ENCODE results near the gene MEX3B.

Gene MEX3B

DNA sequence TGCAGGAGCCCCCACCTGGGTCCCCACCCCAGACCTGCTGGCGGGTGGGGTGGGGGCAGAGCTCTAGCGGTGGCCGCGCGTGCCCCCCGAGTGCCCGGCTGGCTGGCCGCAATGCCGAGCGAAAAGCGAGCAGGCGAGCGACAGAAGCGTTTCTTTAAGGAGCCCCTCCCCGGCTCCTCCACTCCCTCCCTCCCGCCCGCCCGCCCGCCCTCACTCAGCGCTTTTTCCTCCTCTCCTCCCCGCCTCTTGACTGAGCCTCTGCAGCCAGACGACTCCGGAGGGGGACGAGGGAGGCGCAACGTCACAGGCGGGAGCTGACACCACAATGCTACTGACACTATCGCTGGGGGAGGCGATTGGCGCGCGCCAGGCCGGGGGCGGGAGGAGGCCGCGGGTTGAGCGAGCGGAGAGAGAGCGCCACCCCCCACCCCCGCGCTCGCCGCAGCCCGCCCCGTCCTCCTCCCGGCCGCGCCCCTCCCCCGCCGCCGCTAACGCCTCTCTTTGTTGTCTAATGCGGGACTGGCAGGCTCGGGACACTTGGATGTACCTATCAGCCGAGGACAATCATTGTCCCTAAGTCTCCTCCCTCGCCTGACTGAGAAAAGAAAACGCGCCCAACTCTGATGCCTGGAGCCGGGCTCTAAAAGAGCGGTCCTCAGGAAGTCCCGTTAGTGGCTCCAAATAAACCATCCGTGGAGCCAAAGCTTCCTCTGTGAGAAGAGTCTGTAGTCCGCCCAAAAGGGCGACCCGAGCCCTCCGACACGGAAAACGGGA is at the start of gene MEX3B:
Gene MEX3B (minus strand): TSS at position 127 of the 774 bp plus-strand sequence. CDS start 313 bp downstream, outside the sequence.
- peak in 2 of 3 experiments; percentile 72 to 84 for DNase-seq (ENCODE audit: low read depth in 2 of 3, low spot score in 2 of 3)

- DNase-seq (ENCODE audit: low read depth in 2 of 3, low spot score in 2 of 3) = no peak
Observed at GRCh38 chr15:82093774-82094211, 48.0 kb upstream of the MEX3B start.

- no peak for DNase-seq (ENCODE audit: low read depth in 2 of 3, low spot score in 2 of 3)
Observed at GRCh38 chr15:82093325-82093724, 47.5 kb upstream of the MEX3B start.

- DNase-seq (ENCODE audit: low read depth in 2 of 3, low spot score in 2 of 3) = no peak
Observed at GRCh38 chr15:82091636-82092140, 45.9 kb upstream of the MEX3B start.

- no peak for DNase-seq (ENCODE audit: low read depth in 2 of 3, low spot score in 2 of 3)
Observed at GRCh38 chr15:82086243-82086995, 40.6 kb upstream of the MEX3B start.

- DNase-seq (ENCODE audit: low read depth in 2 of 3, low spot score in 2 of 3) = no peak
Observed at GRCh38 chr15:82081914-82082762, 36.3 kb upstream of the MEX3B start.

DNA sequence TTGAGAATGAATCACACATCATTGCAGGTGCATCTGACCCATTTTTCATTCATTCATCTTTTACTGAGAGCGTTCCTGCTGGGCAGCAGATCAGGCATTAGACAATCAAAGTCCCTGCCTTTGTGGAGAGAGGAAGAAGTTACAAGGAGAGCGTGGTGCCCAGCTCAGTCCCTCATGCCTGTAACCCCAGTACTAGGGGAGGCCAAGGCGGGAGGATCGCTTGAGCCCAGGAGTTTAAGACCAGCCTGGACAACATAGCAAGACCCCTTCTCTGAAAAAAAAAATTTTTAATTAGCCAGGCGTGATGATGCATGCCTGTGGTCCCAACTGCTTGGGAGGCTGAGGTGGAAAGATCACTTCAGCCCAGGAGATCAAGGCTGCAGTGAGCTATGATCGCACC is 35.0 kb upstream of the MEX3B start:
- DNase-seq (ENCODE audit: low read depth in 2 of 3, low spot score in 2 of 3) = no peak

GRCh38 chr15:82079736-82080135 is 33.9 kb upstream of the MEX3B start:
- no peak for DNase-seq (ENCODE audit: low read depth in 2 of 3, low spot score in 2 of 3)

GRCh38 chr15:82074610-82075009 is 28.8 kb upstream of the MEX3B start:
- DNase-seq (ENCODE audit: low read depth in 2 of 3, low spot score in 2 of 3) = no peak

GRCh38 chr15:82072926-82073537 is 27.2 kb upstream of the MEX3B start:
- DNase-seq (ENCODE audit: low read depth in 2 of 3, low spot score in 2 of 3) = no peak

DNA sequence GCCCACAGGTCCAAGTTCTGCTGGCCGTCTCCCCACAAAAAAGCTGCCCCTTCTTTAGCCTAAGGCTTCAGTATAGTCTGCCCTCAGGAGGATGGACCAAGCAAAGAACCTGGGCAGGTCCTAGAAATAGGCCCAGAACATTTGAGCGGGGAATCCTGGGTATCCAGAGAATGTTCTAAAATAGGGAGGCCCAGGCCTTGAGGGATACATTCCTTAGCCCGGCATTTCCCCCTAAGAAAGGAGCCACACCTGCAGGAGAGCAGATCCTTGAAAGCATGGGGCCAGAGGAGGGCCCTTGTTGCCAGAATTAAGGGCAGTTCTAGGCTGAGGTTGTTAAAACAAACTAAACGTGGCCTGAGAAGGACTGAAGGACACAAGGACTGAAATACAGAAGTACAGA is 20.6 kb upstream of the MEX3B start:
- DNase-seq (ENCODE audit: low read depth in 2 of 3, low spot score in 2 of 3) = no peak

- no peak for DNase-seq (ENCODE audit: low read depth in 2 of 3, low spot score in 2 of 3)
Observed at GRCh38 chr15:82064824-82065223, 19.0 kb upstream of the MEX3B start.

DNA sequence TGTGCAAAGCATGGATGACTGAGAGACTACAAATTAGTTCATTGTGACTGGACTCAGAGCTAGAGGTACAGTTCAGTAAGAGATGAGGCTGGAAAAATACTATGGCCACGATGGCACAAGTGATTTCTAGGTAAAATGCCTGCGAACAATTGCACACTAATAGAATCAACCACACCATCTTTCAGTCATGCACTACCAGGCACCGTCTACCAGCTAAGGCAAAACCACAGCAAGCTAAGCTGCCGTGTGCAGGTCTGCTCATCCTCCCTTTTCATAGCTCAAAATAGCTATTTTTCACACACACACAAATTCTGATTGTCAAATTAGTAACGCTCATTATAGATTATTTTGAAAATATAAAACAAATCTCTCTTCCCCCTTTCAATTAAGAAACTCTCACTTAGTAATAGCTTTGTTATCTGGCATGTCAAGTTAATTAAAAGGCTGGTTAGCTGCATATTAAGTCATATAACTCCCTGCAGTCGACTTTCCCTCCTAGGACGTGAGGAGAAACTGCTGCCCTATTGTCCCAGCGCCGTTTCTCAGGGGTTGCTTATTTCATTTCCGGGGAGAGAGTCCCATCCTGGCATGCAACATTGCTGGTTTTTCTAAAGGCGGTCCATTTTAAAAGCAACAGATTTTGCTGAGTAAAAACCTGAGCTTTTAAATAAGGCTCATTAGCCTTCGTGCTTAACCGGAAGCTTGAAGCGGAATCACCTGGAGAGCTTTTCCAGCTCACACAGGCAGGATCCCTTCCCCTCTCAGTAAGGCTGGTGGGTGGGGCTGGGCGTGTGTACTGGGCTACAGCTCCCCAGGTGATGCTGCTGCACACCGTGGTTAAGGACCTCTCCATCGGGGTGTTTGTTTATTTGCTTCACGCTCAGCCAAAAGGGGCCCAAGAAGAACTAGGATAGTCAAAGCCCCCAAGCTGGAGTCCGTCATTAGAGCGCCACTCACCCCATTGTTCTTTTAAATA is 16.9 kb upstream of the MEX3B start:
- DNase-seq (ENCODE audit: low read depth in 2 of 3, low spot score in 2 of 3) = no peak

GRCh38 chr15:82060817-82061216 is 15.0 kb upstream of the MEX3B start:
- no peak for DNase-seq (ENCODE audit: low read depth in 2 of 3, low spot score in 2 of 3)

DNA sequence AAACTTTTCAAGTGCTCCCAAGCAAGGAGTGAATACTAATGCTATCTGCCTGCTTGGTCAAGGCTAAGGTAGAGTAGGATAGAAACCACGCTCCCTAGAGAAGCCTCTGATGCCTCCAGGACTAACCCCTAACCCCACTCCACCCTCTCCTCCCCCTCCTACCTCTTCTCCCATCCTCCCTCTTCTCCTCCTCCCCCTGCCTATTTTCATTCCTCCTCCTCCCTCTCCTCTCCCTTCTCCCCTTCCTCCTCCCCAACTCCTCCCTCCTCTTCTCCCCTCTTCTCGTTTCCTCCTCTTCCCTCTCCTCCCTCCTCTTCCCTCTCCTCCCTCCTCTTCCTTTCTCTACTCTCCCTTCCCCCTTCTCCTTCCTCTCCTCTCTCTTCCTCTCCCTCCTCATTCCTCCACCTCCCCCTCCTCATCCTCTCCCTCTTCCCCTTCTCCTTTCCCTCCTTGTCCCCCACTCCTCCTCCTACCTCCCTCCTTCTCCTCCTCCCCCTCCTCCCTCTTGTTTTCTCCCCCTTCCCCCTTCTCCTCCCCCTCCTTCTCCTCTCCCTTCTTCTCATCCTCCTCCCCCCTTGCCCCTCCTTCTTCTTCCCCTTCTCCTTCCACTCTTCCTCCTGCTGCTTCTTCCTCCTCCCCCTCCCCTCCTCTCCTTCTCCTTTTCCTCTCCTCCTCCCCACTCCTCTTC is 12.8 kb upstream of the MEX3B start:
- DNase-seq (ENCODE audit: low read depth in 2 of 3, low spot score in 2 of 3) = no peak

GRCh38 chr15:82058026-82058425 is 12.2 kb upstream of the MEX3B start:
- no peak for DNase-seq (ENCODE audit: low read depth in 2 of 3, low spot score in 2 of 3)

GRCh38 chr15:82056958-82057823 is 11.4 kb upstream of the MEX3B start:
- DNase-seq (ENCODE audit: low read depth in 2 of 3, low spot score in 2 of 3) = no peak

- no peak for DNase-seq (ENCODE audit: low read depth in 2 of 3, low spot score in 2 of 3)
Observed at GRCh38 chr15:82052751-82053150, 6.9 kb upstream of the MEX3B start.
